Common myeloid progenitor, CD34-positive (primary cell): ENCODE data around the gene RGS3.

Experiments
- CTCF ChIA-PET: fragments of 350-600 bp; sonication (Branson Sonifier 250); formaldehyde crosslinking; loops from one replicate; lab custom pipeline; 2021; ENCODE audit warnings: antibody characterized with exemption; lab: Charles Lee
- POLR2A ChIA-PET: fragments of 350-600 bp; sonication (Branson Sonifier 250); formaldehyde crosslinking; loops from one replicate; lab custom pipeline; 2021; ENCODE audit warnings: antibody characterized with exemption; lab: Charles Lee
- DNase-seq, 3 donors: peaks; one replicate each; pipeline versions ENCODE4 v3.0.0 to v3.0.0-alpha.2; 2013
- H3K27ac ChIP-seq, 2 experiments: 1 replicate in 1 of 2; 2 replicates in 1 of 2; pipeline ENCODE4 v1.7.0; 2013; ENCODE audit warnings: inconsistent platforms in 2 of 2, low read length in 2 of 2, mild to moderate bottlenecking in 2 of 2, low read depth in 1 of 2, moderate library complexity in 1 of 2; ENCODE audit not compliant: severe bottlenecking in 2 of 2, insufficient read depth in 1 of 2, poor library complexity in 1 of 2
- H3K27me3 ChIP-seq, 5 experiments: replicated peaks in 2 of 5; 1 replicate in 3 of 5; 2 replicates in 2 of 5; pipeline versions ENCODE4 v1.6.1 to v1.7.0; 2013; ENCODE audit warnings: low read length in 4 of 5, mild to moderate bottlenecking in 2 of 5, moderate library complexity in 2 of 5, inconsistent platforms in 1 of 5; ENCODE audit not compliant: insufficient read depth in 5 of 5, control insufficient read depth in 4 of 5
- H3K36me3 ChIP-seq, 4 experiments: 1 replicate in 2 of 4; 2 replicates in 2 of 4; pipeline versions ENCODE4 v1.6.1 to v1.7.0; 2013; ENCODE audit warnings: low read length in 3 of 4, control low read depth in 1 of 4, mild to moderate bottlenecking in 1 of 4; ENCODE audit not compliant: control insufficient read depth in 4 of 4, insufficient read depth in 4 of 4
- H3K4me1 ChIP-seq, 4 experiments: 1 replicate in 3 of 4; 2 replicates in 1 of 4; pipeline versions ENCODE4 v1.6.1 to v1.7.1; 2013; ENCODE audit warnings: low read length in 3 of 4, mild to moderate bottlenecking in 3 of 4, control low read depth in 1 of 4, inconsistent platforms in 1 of 4, moderate library complexity in 1 of 4; ENCODE audit not compliant: control insufficient read depth in 4 of 4, insufficient read depth in 4 of 4; ENCODE audit errors: control extremely low read depth in 1 of 4
- H3K4me3 ChIP-seq, 7 experiments: 1 replicate in 4 of 7; 2 replicates in 3 of 7; pipeline versions ENCODE4 v1.5.1 to v1.7.0; 2013; ENCODE audit warnings: mild to moderate bottlenecking in 7 of 7, low read length in 6 of 7, moderate library complexity in 6 of 7, inconsistent platforms in 2 of 7, low read depth in 2 of 7, control low read depth in 1 of 7; ENCODE audit not compliant: insufficient read depth in 4 of 7, control insufficient read depth in 1 of 7; ENCODE audit errors: extremely low read depth in 1 of 7
- H3K9me3 ChIP-seq, 5 experiments: 1 replicate in 4 of 5; 2 replicates in 1 of 5; pipeline versions ENCODE4 v1.6.1 to v1.7.1; 2013; ENCODE audit warnings: low read length in 4 of 5, mild to moderate bottlenecking in 2 of 5, inconsistent platforms in 1 of 5, low read depth in 1 of 5, moderate library complexity in 1 of 5; ENCODE audit not compliant: control insufficient read depth in 4 of 5, insufficient read depth in 2 of 5; ENCODE audit errors: control extremely low read depth in 1 of 5
- WGBS: methylation state at CpG from one replicate; pipeline ENCODE4 v1.1.5; 2013; ENCODE audit not compliant: insufficient coverage; 5-methylcytosine and 5-hydroxymethylcytosine counted together

Gene RGS3

GRCh38 chr9:113593682-113594281 lies 130.3 kb downstream of the RGS3 start:
- Histone ChIP-seq H3K36me3 (peaks cover 0 to 29% (median 14%) of the 10 kb centered on the region in 4 experiments), H3K4me1 (peaks cover 12 to 61% (median 57%) of the 10 kb centered on the region in 4 experiments)

GRCh38 chr9:113594484-113595299 lies 131.2 kb downstream of the RGS3 start:
- Histone ChIP-seq H3K27me3 (no peaks in the 10 kb centered on the region), H3K4me3 (peak overlapping the region in 6 of 7 experiments; percentile 23 to 73 (median 58)), H3K27ac (no peak overlapping the region), H3K9me3 (no peaks in the 10 kb centered on the region), H3K4me1 (peaks cover 10 to 52% (median 48%) of the 10 kb centered on the region in 4 experiments), H3K36me3 (peaks cover 0 to 29% (median 14%) of the 10 kb centered on the region in 4 experiments)
- DNase-seq = no peak
- ChIA-PET CTCF (interaction anchor here (1.0 to 19.0 kb wide), 7 partner anchors 11 to 148 kb away, joined by 3 to 494 read pairs (median 5); no protein-coding TSS in a partner anchor), POLR2A (no interaction called here)
- 61% methylated on average over 13 of the region's 19 CpGs for WGBS

More at GRCh38 chr9:113593682-113594281, 130.3 kb downstream of the RGS3 start:
- peak; percentile 71 to 94 (median 92) for DNase-seq
- peak overlapping the region in 6 of 7 experiments; percentile 23 to 73 (median 58) for H3K4me3 ChIP-seq
- no peaks in the 10 kb centered on the region for H3K27me3 ChIP-seq
- ChIA-PET CTCF (interaction anchor here (0.6 to 19.0 kb wide), 7 partner anchors 8 to 316 kb away, joined by 3 to 494 read pairs (median 3); no protein-coding TSS in a partner anchor), POLR2A (no interaction called here)
- 4% methylated on average over 14 of the region's 15 CpGs for WGBS
- no peaks in the 10 kb centered on the region for H3K9me3 ChIP-seq
- peak overlapping the region; percentile 15 to 56 for H3K27ac ChIP-seq

GRCh38 chr9:113596616-113597320 lies 133.2 kb downstream of the RGS3 start:
- CTCF ChIA-PET = interaction anchor here (1.2 to 19.0 kb wide), 2 partner anchors 30 to 59 kb away, joined by 4 to 494 read pairs; no protein-coding TSS in a partner anchor
- Histone ChIP-seq H3K4me1 (peaks cover 6 to 48% (median 33%) of the 10 kb centered on the region in 4 experiments), H3K27ac (no peak overlapping the region), H3K36me3 (peaks cover 0 to 29% (median 14%) of the 10 kb centered on the region in 4 experiments), H3K9me3 (no peaks in the 10 kb centered on the region), H3K4me3 (no peak overlapping the region), H3K27me3 (no peaks in the 10 kb centered on the region)
- DNase-seq = no peak
- 94% methylated on average over 25 of the region's 27 CpGs for WGBS
- POLR2A ChIA-PET = no interaction called here

GRCh38 chr9:113597390-113598241 lies 134.1 kb downstream of the RGS3 start:
- 95% methylated on average over 13 of the region's 14 CpGs for WGBS
- no peaks in the 10 kb centered on the region for H3K27me3 ChIP-seq
- H3K9me3 ChIP-seq = no peaks in the 10 kb centered on the region
- no peak for DNase-seq
- H3K36me3 ChIP-seq = peaks cover 0 to 29% (median 14%) of the 10 kb centered on the region in 4 experiments
- POLR2A ChIA-PET = no interaction called here
- no peak overlapping the region for H3K27ac ChIP-seq
- no peak overlapping the region for H3K4me3 ChIP-seq
- CTCF ChIA-PET = interaction anchor here (1.0 to 19.0 kb wide), 3 partner anchors 9 to 58 kb away, joined by 3 to 494 read pairs (median 3); no protein-coding TSS in a partner anchor
- H3K4me1 ChIP-seq = peaks cover 5 to 48% (median 27%) of the 10 kb centered on the region in 4 experiments

GRCh38 chr9:113598451-113598850 lies 134.9 kb downstream of the RGS3 start:
- WGBS = 92% methylated on average over 2 of the region's 2 CpGs
- ChIA-PET POLR2A (no interaction called here), CTCF (interaction anchor here (1.0 to 19.0 kb wide), 3 partner anchors 8 to 57 kb away, joined by 3 to 494 read pairs (median 3); no protein-coding TSS in a partner anchor)
- no peaks in the 10 kb centered on the region for H3K9me3 ChIP-seq
- H3K27ac ChIP-seq = no peak overlapping the region
- H3K27me3 ChIP-seq = no peaks in the 10 kb centered on the region
- no peak overlapping the region for H3K4me3 ChIP-seq
- peaks cover 0 to 40% (median 19%) of the 10 kb centered on the region in 4 experiments for H3K4me1 ChIP-seq
- DNase-seq = no peak
- H3K36me3 ChIP-seq = peaks cover 0 to 29% (median 14%) of the 10 kb centered on the region in 4 experiments

GRCh38 chr9:113598883-113599282 lies 135.4 kb downstream of the RGS3 start:
- WGBS = 95% methylated on average over 5 of the region's 5 CpGs
- Histone ChIP-seq H3K4me1 (peaks cover 0 to 35% (median 15%) of the 10 kb centered on the region in 4 experiments), H3K9me3 (no peaks in the 10 kb centered on the region), H3K4me3 (no peak overlapping the region), H3K27ac (no peak overlapping the region), H3K27me3 (no peaks in the 10 kb centered on the region), H3K36me3 (peaks cover 0 to 29% (median 14%) of the 10 kb centered on the region in 4 experiments)
- POLR2A ChIA-PET = no interaction called here
- CTCF ChIA-PET = interaction anchor here (1.0 to 19.0 kb wide), 3 partner anchors 8 to 57 kb away, joined by 3 to 494 read pairs (median 3); no protein-coding TSS in a partner anchor
- DNase-seq = no peak
